DMS53 treated with DMSO at 0.1 percent for 48 hours (cell line): ENCODE measurements around the gene SH3GL2.
"Not testable (repeated sequence)": the region's sequence is repeated elsewhere in the genome, so short reads cannot be mapped to it uniquely, and the experiment has no call there.

Experiments used
- DNase-seq: peaks from one replicate; lab custom pipeline; 2025; ENCODE audit not compliant: unreplicated experiment; lab: John Stamatoyannopoulos, UW

The SH3GL2 gene

DNA sequence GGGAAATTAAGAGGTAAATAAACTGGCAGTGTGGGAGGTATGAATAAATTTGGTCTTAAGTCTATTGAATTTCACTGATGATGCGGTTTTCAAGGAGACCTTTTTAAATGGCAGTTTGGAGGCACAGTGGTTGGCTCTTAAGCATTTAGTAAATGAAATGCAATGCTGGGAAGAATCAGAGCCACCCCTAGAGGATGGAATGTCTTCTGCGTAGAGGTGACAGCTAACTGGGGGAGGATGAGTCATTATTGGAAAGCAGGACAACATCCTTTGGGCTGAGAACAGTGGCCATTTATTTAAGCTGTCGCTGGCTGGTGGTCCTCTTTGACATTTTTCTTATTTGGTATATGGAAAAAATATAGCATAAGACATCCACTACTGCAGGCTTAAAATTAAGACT is 163.2 kb downstream of the SH3GL2 start:
- DNase-seq = peak; percentile 12

DNA sequence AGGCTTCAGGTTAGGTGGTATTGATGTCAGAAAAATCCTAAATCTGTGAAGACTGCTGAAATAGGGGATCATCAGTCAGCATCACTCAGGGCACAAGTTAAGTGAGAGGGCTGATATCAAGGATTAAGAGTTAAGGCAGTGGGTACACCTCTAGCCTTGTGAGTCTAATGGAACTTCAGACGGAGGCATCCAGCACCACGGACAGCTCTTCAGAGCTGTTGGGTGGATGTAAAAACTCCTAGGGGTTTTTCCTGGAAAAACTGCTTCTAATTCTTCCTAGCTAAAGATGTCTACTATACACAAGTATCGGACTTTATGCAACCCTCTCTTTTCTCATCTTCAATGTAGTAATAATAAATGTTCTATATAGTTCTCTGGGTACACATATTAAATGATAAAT is 165.9 kb downstream of the SH3GL2 start:
- no peak for DNase-seq

DNA sequence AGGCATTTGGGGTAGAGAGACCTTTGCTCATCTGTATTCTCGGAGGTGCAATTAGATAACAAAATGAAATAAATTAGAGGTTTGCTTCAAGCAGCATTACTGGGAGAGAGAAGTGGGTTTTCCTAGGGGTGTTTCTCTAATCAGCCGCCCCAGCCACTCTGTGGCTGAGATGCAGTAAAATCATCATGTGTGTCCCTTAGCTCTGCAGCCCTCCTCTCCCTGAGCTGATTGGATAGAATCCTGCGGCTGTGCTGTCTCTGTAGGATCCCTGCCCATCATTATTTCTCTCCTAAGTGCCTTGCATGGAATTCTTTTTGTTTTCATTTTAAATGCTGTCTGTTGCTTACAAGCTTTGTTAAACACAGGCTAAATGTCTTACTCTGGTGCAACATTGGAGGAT is 171.4 kb downstream of the SH3GL2 start:
- no peak for DNase-seq

DNA sequence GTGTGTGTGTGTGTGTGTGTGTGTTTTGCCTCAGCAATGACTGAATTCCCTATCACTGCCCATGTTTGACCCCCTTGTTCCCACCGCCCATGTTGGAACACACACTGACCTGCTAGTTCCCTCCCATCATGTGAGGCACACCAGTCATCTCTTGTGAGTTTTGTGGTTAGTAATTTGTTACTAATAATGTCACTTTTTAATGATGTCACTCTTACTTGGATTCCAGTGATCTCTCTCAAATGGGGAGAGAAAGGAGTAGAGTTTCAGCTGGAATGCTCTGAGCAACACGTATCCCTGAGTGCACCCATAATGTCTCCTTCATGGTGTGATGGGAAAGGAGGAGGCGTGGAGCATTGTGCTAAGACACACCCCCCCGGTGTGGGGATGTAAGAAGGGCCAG is 172.6 kb downstream of the SH3GL2 start:
- DNase-seq = no peak

- no peak for DNase-seq
Measured at GRCh38 chr9:17752021-17752420, 173.2 kb downstream of the SH3GL2 start.

DNA sequence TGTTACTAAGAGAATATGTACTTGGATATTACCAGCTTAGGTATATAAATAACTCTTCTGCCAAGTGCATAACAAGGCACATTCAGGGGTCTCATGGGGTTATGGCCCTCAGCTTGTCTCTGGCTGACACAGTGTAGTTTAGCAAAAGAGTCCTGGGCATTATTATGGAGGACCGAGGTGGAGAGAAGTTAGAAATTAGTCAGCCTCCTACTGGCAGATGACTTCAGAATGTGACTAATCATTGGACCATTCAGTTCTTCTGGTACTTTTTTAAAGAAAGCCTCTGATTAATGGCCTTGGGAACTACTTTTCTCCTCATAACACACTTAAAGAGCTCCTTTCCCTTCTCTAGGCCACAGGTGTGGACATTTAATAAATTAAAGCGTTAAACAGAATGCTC is 178.9 kb downstream of the SH3GL2 start:
- DNase-seq = no peak

- no peak for DNase-seq
Measured at GRCh38 chr9:17760250-17760649, 181.4 kb downstream of the SH3GL2 start.

DNA sequence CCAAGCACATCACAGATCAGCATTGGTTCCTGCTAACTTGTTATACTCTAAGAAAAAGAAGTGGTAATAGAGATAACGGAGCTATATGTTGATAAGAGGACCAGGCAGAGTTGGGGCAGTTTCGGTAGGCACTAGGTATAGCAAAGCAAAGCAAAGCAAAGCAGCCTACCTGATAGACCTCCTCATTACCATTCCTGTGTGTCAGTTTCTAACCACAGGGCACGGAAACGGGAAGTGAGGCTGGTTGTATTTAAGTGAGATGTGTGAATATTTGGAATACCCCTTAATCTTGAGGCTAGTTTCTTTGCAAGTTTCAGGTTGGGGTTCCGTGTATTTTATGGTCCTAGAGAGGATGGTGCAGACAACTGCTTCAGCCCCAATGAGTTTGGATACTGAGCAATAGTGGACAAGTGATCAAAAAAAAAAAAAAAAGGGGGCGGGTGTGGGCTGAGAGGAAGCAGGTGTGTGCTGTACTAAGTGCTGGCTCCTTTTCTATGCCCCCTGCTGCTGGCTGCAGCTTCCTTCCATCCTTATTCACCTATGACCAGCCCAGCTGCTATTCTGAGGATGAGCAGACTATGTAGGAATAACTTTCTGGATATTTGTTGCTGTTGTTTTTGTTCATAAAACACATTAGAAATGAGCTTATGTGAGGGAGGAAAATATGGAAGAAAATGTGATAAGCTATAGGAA is 183.3 kb downstream of the SH3GL2 start:
- peak; percentile 20 for DNase-seq

DNA sequence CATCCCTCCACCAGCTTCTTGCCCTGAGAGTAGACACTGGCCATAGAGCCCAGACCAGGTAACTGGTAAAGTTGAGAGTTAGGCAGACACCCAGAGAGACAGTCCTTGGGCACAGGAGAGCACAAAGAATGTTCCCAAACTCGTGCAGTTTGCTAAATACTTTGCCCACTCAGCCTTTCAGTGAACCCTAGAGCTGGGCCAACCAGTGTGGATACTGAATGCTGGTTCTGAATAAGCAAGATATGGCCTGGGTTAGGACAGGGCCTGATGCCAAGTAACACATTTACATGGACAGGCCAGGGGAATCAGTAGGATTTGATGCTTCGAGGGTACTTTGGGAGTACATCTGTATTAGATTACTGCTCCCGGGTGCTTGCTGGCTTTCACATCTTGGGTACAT is 185.4 kb downstream of the SH3GL2 start:
- DNase-seq = no peak

DNA sequence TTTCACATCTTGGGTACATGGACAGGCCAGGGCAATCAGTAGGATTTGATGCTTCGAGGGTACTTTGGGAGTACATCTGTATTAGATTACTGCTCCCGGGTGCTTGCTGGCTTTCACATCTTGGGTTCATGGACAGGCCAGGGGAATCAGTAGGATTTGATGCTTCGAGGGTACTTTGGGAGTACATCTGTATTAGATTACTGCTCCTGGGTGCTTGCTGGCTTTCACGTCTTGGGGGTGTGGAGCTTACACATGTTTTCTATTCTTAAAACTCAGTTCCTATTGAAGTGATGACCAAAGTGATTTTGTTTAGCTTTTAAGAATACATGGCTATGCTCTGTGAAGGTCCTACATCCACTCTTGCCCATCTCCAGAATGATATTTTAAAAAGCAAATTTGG is 186.3 kb downstream of the SH3GL2 start:
- DNase-seq = not testable (repeated sequence)

DNA sequence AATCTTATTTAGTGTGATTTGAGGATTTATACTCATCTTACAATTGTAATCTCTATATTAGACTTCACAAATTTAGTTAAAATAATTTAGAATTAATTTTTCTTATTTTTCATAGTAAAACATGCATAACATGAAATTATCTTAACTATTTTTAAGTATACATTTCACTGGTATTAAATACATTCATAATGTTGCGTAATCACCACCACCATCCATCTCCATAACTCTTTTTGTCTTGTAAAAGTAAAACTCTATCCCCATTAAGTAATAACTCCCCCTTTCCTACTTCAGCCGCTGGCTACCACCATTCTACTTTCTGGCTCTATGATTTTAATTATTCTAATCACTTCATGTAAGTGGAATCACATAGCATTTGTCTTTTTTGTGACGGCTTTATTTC is 193.4 kb downstream of the SH3GL2 start:
- DNase-seq = no peak

- no peak for DNase-seq
Measured at GRCh38 chr9:17775656-17776055, 196.8 kb downstream of the SH3GL2 start.

DNA sequence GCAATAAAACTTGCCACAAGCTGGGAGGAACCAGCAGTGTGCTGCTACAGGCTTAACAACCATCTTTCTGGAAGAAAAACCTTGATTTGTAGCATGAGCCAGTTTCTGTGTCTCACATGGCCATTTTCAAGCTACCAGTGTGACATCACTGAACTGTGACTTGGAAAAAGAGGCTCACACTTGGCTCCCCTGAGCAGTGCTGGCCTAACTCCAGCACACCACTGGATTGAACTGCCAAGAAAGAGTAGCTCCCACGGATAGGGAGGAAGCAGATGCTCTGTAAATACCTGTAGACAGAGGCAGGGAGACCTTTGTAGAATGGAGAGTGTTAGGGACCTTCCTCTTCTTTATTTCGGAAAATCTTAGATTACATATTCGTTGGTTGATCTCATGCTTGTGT is 197.9 kb downstream of the SH3GL2 start:
- DNase-seq = no peak

DNA sequence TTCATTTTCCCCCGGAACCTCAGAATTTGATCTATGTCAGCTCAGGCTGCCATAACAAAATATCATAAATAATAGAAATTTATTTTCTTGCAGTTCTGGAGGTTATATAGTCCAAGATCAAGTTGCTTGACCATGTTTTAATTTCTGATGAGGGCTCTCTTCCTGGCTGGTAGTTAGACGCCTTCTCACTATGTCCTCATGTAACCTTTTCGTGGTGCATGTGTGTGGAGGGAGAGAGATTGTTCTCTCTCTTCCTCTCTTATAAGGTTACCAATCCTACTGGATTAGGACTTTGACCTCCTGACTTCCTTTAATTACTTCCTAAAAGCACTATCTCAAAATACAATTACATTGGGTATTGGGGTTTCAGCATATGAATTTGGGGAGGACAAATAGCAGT is 198.6 kb downstream of the SH3GL2 start:
- DNase-seq = no peak

- no peak for DNase-seq
Measured at GRCh38 chr9:17782430-17783149, 203.7 kb downstream of the SH3GL2 start.

- DNase-seq = no peak
Measured at GRCh38 chr9:17783227-17783626, 204.4 kb downstream of the SH3GL2 start.

DNA sequence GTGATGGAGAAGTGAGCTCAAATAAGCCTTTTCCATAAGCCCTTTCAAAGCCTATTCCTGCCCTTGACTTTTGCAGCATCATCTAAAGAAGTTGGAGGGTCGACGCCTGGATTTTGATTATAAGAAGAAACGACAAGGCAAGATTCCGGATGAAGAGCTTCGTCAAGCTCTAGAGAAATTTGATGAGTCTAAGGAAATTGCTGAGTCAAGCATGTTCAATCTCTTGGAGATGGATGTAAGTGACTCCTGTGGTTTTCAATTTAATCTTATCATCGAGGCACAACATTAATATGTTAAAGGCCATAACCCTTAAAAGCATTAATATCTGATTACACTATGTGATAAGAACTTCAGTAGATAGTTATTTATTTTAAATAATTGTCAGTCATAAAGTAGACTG is 210.4 kb downstream of the SH3GL2 start:
- no peak for DNase-seq

DNA sequence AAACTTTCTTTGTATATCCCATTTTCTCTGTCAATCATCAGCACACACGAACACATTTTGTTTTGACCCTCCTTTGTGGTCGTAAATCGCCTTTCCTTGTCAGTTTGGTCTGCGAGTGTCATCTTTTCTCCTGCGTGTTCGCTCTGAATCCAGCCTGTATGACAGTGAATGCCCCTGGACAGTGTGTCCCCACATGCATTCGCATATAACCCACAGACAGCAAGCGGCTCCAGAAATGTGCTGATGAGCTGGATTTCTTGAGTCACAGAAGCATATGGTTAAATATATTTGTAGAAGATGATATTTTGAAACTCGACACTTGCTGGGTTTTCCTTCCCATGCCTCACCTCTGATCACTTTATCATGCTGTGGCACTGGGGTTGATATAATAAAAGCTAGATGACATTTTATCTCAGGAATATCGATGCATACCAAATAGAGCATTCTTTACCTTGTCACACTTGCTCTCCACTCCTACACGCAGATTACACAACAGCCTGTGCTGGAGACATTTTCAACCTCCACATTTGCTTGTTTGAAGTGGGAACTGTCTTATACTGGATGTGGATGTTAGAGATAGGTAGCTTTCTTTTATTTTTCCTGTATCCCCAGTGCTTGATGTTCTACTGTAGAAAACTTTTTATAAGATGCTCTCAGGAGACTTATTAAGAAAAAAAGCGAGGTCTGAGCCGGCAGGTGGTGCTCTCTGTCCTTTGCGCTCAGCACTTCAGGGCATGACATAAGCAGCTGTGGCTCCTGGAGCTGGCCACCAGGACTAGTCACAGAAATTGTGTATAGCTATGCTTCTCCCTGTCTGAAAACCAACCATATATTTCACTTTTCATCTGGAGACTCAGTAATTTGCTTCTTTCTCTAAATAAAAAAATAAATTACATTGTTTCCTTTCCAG is 215.1 kb downstream of the SH3GL2 start:
- DNase-seq = no peak

- no peak for DNase-seq
Measured at GRCh38 chr9:17795744-17796143, 216.9 kb downstream of the SH3GL2 start.

DNA sequence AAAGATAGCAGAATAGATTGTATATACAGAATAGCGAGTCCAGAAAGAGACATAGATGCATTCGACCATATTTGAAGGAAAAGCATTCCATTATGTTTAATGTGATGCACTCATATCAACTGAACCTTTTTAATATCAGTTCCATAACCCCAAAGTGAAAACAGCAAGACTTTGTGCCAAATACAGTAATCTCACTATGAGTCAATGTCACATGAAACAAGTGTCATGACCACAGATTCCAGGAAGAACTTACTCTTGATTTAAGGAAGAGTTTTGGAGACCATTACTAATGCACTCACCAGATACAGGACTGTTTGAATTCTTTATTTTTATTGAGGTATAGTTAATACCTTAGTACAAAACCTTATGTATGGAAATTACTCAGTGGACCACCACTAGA is 220.5 kb downstream of the SH3GL2 start:
- DNase-seq = no peak

DNA sequence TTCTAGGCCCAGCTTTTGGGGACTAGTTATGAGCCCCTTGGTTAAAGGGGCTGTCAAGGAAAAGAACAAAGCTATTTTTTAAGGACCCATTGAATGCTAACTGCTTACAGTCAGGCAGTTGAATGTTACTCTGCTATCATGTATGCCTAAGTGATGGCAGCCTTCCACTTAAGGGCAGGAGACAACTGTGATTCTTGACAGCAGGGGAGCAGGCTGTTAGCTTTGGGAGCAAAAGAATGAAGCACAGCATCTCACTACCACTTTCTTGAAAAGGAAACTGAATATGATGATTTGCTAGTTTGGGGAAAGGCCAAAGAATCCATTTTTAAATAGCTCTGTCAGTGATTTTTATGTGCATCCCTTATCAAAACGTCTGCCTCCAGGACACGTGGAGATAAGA is 221.6 kb downstream of the SH3GL2 start:
- no peak for DNase-seq
